Measurements from ENCODE around the gene CLEC4G.

GRCh38 chr19:7744199-7744786 lies 12.4 kb upstream of the CLEC4G start:
- TF ChIP-seq RAD21 (IDR thresholded peaks at IDR 0.05; ENCODE audit: low read depth) (no peak), FOXM1 (IDR thresholded peaks at IDR 0.05; ENCODE audit: borderline replicate concordance, low read depth) (no peak), TEAD4 (IDR thresholded peaks at IDR 0.05) (no peak), CEBPB (IDR thresholded peaks at IDR 0.05) (no peak), MAX (IDR thresholded peaks at IDR 0.05) (no peak)

Data from Ishikawa (cell line).